C4-2B (cell line): ENCODE results near the gene PGM1.

ENCODE experiments used
- ZFX ChIP-seq: fragments of 450-650 bp; IDR thresholded peaks from 2 replicates; pipeline ENCODE4 v1.6.1; 2017
- TF ChIP-seq, protein P1 (sequence below): fragments of 450-650 bp; conservative IDR thresholded peaks from 2 replicates; pipeline ENCODE4 v1.5.1; 2017; ENCODE audit warnings: mild to moderate bottlenecking

- TF ChIP-seq, protein P1, sequence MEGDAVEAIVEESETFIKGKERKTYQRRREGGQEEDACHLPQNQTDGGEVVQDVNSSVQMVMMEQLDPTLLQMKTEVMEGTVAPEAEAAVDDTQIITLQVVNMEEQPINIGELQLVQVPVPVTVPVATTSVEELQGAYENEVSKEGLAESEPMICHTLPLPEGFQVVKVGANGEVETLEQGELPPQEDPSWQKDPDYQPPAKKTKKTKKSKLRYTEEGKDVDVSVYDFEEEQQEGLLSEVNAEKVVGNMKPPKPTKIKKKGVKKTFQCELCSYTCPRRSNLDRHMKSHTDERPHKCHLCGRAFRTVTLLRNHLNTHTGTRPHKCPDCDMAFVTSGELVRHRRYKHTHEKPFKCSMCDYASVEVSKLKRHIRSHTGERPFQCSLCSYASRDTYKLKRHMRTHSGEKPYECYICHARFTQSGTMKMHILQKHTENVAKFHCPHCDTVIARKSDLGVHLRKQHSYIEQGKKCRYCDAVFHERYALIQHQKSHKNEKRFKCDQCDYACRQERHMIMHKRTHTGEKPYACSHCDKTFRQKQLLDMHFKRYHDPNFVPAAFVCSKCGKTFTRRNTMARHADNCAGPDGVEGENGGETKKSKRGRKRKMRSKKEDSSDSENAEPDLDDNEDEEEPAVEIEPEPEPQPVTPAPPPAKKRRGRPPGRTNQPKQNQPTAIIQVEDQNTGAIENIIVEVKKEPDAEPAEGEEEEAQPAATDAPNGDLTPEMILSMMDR = no peak
- no peak for TF ChIP-seq ZFX
These were observed 86.4 kb downstream of the PGM1 start for GRCh38 chr1:63679589-63679988.
